ENCODE results near the gene GBX1. TPM values are rescaled to one million over a fixed set of nuclear protein-coding genes. Genes with fewer than 3 reads are reported as not detected.

The GBX1 gene
- total RNA-seq, 1 donor from 2014 or later: not detected

- H3K4me3 ChIP-seq: no peak overlapping the region
- no peaks in the 10 kb centered on the region for H4K20me1 ChIP-seq (ENCODE audit: low read depth)
- H2AFZ ChIP-seq (replicated peaks): no peak overlapping the region
- Mint-ChIP-seq H3K4me3 (no peak overlapping the region), H3K4me1 (no peaks in the 10 kb centered on the region), H3K27me3 (ENCODE audit: insufficient read depth, low read depth) (peaks cover 6% of the 10 kb centered on the region), H3K36me3 (no peaks in the 10 kb centered on the region), H3K9me3 (peaks cover 2% of the 10 kb centered on the region), H3K27ac (no peak overlapping the region)
- TF ChIP-seq EZH2 (IDR thresholded peaks at IDR 0.05) (no peak), CTCF (IDR thresholded peaks at IDR 0.05) (no peak), EZH2phosphoT487 (IDR thresholded peaks at IDR 0.05) (no peak)
- H3K4me1 ChIP-seq: peaks cover 8% of the 10 kb centered on the region
- no peaks in the 10 kb centered on the region for H3K79me2 ChIP-seq (ENCODE audit: low read depth)
- no peaks in the 10 kb centered on the region for H3K36me3 ChIP-seq
- no peak overlapping the region for H3K27ac ChIP-seq
- H3K27me3 ChIP-seq: peaks cover 18% of the 10 kb centered on the region
- no peak for DNase-seq (ENCODE audit: low spot score)
- H3K9ac ChIP-seq: no peak overlapping the region
- no peaks in the 10 kb centered on the region for H3K9me3 ChIP-seq (ENCODE audit: low read depth)
- no peak overlapping the region for H3K4me2 ChIP-seq
- H3F3A ChIP-seq (ENCODE audit: low read depth): no peaks in the 10 kb centered on the region
Measured at GRCh38 chr7:151204383-151205032, 37.0 kb upstream of the GBX1 start.

GRCh38 chr7:151202836-151203235 lies 35.3 kb upstream of the GBX1 start:
- no peak overlapping the region for H3K4me3 ChIP-seq
- H3K79me2 ChIP-seq (ENCODE audit: low read depth): no peaks in the 10 kb centered on the region
- H3K4me2 ChIP-seq: no peak overlapping the region
- H3K36me3 ChIP-seq: no peaks in the 10 kb centered on the region
- Mint-ChIP-seq H3K36me3 (no peaks in the 10 kb centered on the region), H3K27ac (no peak overlapping the region), H3K27me3 (ENCODE audit: insufficient read depth, low read depth) (peaks cover 6% of the 10 kb centered on the region), H3K9me3 (peaks cover 2% of the 10 kb centered on the region), H3K4me1 (no peaks in the 10 kb centered on the region), H3K4me3 (no peak overlapping the region)
- H2AFZ ChIP-seq (replicated peaks): no peak overlapping the region
- no peaks in the 10 kb centered on the region for H3F3A ChIP-seq (ENCODE audit: low read depth)
- H3K27ac ChIP-seq: no peak overlapping the region
- H4K20me1 ChIP-seq (ENCODE audit: low read depth): no peaks in the 10 kb centered on the region
- H3K27me3 ChIP-seq: peaks cover 18% of the 10 kb centered on the region
- H3K9me3 ChIP-seq (ENCODE audit: low read depth): no peaks in the 10 kb centered on the region
- no peak for DNase-seq (ENCODE audit: low spot score)
- TF ChIP-seq CTCF (IDR thresholded peaks at IDR 0.05): no peak
- TF ChIP-seq EZH2phosphoT487 (IDR thresholded peaks at IDR 0.05): no peak
- no peak for TF ChIP-seq EZH2 (IDR thresholded peaks at IDR 0.05)
- peaks cover 11% of the 10 kb centered on the region for H3K4me1 ChIP-seq
- no peak overlapping the region for H3K9ac ChIP-seq

- Mint-ChIP-seq H3K4me1 (no peaks in the 10 kb centered on the region), H3K27me3 (ENCODE audit: insufficient read depth, low read depth) (peaks cover 2% of the 10 kb centered on the region), H3K27ac (no peak overlapping the region), H3K4me3 (no peak overlapping the region), H3K9me3 (peaks cover 2% of the 10 kb centered on the region), H3K36me3 (no peaks in the 10 kb centered on the region)
- H3K27me3 ChIP-seq: peaks cover 18% of the 10 kb centered on the region
- no peaks in the 10 kb centered on the region for H3K36me3 ChIP-seq
- no peak for TF ChIP-seq EZH2 (IDR thresholded peaks at IDR 0.05)
- TF ChIP-seq CTCF (IDR thresholded peaks at IDR 0.05): no peak
- no peak for TF ChIP-seq EZH2phosphoT487 (IDR thresholded peaks at IDR 0.05)
- no peaks in the 10 kb centered on the region for H3K9me3 ChIP-seq (ENCODE audit: low read depth)
- no peak overlapping the region for H3K27ac ChIP-seq
- no peaks in the 10 kb centered on the region for H3F3A ChIP-seq (ENCODE audit: low read depth)
- H3K4me1 ChIP-seq: peaks cover 11% of the 10 kb centered on the region
- no peaks in the 10 kb centered on the region for H4K20me1 ChIP-seq (ENCODE audit: low read depth)
- H3K4me3 ChIP-seq: no peak overlapping the region
- no peak overlapping the region for H3K4me2 ChIP-seq
- H3K79me2 ChIP-seq (ENCODE audit: low read depth): no peaks in the 10 kb centered on the region
- H3K9ac ChIP-seq: no peak overlapping the region
- H2AFZ ChIP-seq (replicated peaks): no peak overlapping the region
- DNase-seq (ENCODE audit: low spot score): no peak
Measured at GRCh38 chr7:151201751-151202150, 34.3 kb upstream of the GBX1 start.

Measured in neural progenitor cell (in vitro differentiated cells).